GM18502 (cell line): ENCODE results near the gene SH3BP2.
A peak's percentile ranks its signal among the peaks of the same experiment; 100 is the strongest.

Experiments
- ATAC-seq: cut with Tn5 transposase; IDR thresholded peaks from one replicate; pipeline ENCODE4 v1.9.1; 2021; ENCODE audit warnings: mild to moderate bottlenecking; ENCODE audit not compliant: unreplicated experiment, poor library complexity

The SH3BP2 gene

GRCh38 chr4:2790583-2791517 lies 2.0 kb upstream of the SH3BP2 start:
- ATAC-seq = no peak

GRCh38 chr4:2791518-2792395 lies 1.1 kb upstream of the SH3BP2 start:
- no peak for ATAC-seq

- ATAC-seq = no peak
Measured at GRCh38 chr4:2792396-2792710, 532 bp upstream of the SH3BP2 start.

- no peak for ATAC-seq
Measured at GRCh38 chr4:2793586-2794485, 951 bp downstream of the SH3BP2 start.

- no peak for ATAC-seq
Measured at GRCh38 chr4:2794486-2795299, 1.8 kb downstream of the SH3BP2 start.

- ATAC-seq = no peak
Measured at GRCh38 chr4:2795300-2795892, 2.5 kb downstream of the SH3BP2 start.

GRCh38 chr4:2795893-2796848 lies 3.3 kb downstream of the SH3BP2 start:
- ATAC-seq = no peak

GRCh38 chr4:2796849-2797544 lies 4.1 kb downstream of the SH3BP2 start:
- no peak for ATAC-seq

GRCh38 chr4:2797545-2798305 lies 4.8 kb downstream of the SH3BP2 start:
- peak; percentile 12 for ATAC-seq

GRCh38 chr4:2798399-2799223 lies 5.7 kb downstream of the SH3BP2 start:
- peak; percentile 56 for ATAC-seq

- no peak for ATAC-seq
Measured at GRCh38 chr4:2799224-2799911, 6.5 kb downstream of the SH3BP2 start.

GRCh38 chr4:2799971-2800690 lies 7.2 kb downstream of the SH3BP2 start:
- no peak for ATAC-seq

- ATAC-seq = peak; percentile 41
Measured at GRCh38 chr4:2800691-2801596, 8.1 kb downstream of the SH3BP2 start.
